Cerebellar nuclear complex (tissue), 1 donor: ENCODE results near the gene FXYD5.

Experiments used
- DNase-seq, 2 experiments: peaks; one replicate each; lab custom pipeline; 2025; lab: John Stamatoyannopoulos, UW

FXYD5 gene

DNA sequence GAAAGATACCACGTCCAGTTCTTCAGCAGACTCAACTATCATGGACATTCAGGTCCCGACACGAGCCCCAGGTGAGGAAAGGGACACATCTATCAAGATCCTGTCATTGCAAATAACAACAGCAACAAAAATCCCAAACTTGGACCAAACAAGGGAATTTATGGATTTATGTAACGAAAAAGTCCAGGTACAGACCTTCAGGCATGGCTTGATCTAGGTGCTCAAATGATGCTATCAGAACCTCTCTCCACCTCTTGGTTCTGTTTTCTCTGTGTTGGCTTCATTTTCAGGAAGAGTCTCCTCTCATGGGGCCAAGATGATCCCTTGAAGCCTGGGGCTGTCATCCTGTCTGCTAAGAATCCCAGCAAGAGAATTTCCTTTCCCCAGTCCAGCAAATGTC, 2.9 kb downstream of the FXYD5 start:
- no peak for DNase-seq

DNA sequence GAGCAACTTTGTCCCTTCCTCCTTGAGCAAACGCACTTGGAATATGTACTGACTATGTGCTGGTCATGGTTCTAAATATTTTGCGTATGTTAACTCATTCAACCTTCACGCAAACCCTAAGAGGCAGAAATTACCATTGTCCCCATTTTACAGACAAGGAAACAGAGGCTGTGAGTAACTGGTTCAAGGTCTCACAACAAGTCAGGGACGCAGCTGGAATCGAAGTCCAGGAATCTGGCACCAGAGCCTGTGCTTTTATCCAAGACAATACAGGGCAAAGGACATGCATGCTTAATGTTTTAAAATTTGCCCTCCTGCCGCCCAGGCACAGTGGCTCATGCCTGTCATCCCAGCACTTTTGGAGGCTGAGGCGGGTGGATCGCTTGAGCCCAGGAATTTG, 5.1 kb downstream of the FXYD5 start:
- no peak for DNase-seq

DNA sequence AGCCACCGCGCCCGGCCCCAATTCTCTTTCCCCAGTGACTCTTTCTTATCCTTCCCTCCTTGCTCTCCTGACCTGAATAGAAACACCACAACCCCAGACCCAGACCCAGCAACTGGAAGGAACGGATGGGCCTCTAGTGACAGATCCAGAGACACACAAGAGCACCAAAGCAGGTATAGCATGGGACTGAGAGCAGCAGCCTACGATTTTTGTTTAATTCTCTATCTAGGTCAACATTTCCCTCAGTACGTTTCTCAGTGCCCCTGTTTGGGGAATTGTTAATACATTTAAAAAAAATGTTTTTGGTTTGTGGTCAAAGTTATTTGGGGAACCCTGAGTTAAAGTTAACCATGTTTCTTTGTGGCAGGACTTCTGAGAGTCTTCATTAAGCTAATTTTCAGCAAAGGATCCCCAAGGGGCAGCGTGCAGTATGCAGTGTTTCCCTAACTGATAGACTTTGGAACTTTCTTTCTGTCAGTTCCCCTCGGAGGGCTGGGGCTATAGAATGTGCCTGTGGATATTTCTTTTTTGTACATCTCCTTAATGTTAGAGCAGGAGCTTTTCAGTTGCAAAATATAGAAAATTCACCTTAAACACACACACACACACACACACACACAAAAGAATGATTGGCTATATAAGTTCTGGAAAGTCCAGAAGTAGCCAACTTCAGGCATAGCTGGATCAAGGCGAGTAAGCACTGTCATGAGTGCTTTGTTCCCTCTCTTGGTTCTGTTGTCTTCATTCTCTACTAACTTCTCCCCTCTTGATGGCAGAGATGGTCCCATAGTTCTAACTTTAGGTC, 6.3 kb downstream of the FXYD5 start:
- DNase-seq, result no peak

DNA sequence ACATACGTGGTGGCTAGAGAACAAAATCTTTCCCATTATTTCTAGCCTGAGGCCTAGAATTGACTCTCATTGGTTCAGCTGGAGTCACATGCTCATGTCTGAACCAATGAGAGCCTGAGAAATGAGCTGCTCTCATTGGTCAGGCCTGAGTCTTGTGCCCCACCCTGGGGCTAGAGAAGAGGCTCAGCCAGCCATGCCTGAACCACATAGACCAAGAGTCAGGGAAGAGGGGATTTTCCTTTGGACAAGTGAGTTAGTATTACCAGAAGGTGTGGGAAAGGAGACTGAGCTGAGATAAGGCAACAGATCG, 6.9 kb downstream of the FXYD5 start:
- no peak for DNase-seq

DNA sequence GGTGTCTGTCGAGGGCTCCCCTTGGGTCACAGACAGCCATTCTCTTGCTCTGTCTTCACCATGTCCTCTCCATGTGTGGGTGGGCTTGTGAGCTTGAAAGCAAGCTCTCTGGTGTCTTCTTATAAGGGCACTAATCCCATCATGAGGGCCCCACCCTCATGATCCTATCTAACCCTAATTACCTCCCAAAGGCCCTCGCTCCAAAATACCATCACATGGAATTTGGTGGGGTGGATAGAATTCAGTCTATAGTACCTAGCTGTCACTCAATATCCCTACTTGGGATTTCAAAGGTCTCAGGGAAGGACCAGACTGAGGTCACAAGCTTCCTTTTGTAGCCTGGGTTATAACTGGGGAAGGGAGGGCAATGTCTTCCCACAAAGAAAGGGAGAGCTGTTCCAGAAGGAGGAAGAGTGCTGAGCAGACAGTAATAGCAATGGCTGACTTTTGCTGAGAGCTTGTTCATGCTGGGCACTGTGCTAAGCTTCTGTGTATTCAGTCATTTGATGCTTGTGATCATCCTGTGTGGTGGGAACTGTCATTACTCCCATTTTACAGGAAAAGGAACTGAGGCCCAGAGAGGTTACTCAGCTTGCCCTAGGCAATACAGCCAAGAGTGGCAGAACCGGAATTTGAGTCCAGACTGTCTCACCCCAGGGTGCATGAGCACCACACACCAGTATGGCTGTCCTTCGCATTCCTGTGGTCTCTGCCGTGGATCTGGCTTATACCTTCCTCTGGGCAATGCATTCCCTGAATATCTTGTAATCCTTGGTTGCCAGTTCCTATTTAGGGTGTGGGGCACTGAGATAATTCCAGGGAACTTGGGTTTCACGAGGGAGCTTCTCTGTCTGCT, 8.2 kb downstream of the FXYD5 start:
- no peak for DNase-seq

DNA sequence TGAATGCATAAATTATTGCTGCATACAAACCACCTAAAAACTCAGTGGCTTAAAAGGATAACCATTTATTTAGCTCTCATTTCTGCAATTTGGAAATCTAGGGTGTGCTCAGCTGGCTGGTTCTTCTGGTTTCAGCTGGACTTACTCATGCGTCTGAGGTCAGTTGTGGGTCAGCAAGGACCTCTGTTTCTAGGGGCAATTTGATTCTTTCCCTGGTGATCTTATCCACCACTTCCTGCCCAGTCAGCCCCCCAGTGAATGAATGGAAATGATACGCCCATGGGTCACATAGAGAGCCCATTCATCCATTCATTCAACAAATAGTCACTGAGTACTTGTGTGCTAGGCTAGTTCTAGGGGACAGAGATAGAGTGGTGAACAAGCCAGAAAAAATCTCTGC, 9.9 kb downstream of the FXYD5 start:
- DNase-seq, result no peak

DNA sequence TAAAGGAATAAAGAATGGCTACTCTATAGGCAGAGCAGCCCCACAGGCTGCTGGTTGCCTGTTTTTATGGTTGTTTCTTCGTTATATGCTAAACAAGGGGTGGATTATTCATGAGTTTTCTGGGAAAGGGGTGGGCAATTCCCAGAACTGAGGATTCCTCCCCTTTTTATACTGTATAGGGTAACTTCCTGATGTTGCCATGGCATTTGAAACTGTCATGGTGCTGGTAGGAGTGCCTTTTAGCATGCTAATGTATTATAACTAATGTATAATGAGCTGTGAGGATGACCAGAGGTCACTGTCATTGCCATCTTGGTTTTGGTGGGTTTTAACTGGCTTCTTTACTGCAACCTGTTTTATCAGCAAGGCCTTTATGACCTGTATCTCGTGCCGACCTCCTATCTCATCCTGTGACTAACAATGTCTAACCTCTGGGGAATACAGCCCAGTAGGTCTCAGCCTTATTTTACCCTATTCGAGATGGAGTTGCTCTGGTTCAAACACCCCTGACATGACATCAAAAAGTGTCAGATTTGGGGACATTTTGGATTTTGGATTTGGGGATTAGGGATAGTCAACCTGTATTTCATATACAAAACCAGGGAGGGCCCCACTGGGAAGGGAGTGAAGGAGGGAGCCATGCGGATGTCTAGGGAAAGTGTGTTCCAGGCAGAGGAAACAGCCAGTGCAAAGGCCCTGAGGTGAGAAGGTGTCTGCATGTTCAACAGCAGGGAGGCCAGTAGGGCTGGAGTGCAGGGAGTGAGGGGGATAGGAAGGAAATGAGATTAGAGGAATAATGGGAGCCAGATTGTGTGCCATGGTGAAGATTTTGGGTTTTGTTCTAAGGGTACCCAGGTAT, 10.9 kb downstream of the FXYD5 start:
- DNase-seq, result no peak

DNA sequence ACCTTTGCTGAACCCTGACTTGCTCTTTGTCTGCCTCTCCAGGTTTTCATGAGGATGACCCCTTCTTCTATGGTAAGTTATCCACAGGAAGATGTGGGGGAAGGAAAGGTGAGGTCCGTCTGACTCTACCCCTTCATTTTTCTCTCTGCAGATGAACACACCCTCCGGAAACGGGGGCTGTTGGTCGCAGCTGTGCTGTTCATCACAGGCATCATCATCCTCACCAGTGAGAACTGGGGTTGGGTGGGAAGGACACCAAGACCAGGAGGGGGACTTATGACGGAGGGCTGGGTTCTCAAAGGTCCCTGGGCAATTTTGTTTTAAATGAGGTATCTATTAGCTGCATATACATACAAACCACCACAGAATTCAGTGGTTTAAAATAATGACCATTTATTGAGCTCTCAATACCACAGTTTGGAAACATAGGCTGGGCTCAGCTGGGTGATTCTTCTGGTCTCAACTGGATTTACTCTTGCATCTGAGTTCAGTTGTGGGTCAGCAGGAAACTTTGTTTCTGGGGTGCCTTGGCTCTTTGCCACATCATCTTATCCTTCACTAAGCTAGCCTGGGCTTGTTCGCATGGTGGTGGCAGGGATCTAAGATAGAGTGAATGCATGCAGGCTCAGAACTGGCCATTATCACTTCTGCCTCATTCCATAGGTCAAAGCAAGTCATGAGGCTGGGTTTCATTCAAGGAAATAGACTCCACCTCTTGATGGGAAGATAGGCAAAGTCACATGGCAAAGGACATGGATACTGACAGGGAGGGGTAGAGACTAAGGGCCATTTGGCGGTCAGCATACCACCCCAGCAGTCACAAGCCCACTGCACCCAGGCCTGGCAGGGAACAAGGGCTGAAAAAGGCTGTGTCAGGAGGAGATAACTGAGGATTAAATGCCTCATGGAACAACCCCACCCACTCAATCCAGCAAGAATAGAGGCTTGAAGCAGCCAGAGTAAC, 11.8 kb downstream of the FXYD5 start:
- no peak for DNase-seq

DNA sequence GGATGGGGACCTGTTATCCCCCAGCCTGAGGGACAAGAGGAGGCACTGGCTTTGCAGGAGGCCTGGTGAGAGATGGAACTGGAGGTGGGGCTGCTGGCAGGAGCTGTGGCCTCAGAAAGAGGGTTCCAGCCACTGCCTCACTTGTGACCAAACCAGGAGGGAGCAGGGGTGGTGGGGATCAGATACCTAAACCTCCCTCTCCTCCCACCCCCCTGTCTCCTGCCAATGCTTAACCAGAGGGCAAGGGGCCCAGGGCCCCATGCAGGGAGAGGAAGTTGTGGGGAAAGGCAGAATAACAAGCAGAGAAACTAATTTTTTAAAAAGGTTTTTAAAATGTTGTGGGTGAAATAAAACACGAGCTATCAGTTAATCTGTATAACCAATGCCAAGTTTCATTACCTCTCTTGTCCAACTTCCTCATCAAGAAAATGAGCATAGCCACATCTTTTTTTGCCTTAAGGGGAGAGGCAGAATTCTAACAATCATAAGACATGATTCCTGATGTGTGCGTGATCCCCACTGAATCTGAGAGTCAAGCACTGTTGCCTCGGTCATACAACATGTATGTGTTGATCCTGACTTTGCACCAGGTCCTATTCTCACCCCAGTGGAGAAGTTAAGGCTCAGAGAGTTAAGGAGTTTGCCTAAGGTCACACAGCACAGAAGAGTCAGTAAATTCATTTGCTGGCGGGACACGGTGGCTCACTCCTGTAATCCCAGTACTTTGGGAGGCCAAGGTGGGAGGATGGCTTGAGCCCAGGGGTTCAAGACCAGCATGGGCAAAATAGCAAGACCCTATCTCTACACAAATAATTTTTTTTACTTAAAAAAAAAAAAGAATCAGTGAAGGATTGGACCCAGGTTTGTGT, 12.9 kb downstream of the FXYD5 start:
- no peak for DNase-seq

DNA sequence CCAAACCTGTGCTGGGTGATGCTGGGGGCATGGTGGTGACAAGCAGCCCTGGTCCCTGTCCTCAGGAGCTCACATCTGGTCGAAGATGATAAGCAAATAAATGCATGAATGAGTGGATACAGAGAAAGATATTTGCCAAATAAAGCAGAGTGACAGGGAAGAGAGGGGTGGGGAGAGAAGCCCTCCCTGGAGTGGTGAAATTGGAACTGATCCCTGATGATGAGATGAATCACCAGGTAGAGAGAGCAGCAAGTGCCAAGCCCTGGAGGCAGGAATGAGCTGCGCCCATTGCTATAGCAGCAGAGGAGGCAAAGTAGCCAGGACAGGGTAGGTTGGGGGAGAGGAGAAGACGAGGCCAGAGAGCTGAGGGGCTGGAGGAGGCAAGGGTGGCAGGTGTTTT, 13.7 kb downstream of the FXYD5 start:
- DNase-seq, result no peak

DNA sequence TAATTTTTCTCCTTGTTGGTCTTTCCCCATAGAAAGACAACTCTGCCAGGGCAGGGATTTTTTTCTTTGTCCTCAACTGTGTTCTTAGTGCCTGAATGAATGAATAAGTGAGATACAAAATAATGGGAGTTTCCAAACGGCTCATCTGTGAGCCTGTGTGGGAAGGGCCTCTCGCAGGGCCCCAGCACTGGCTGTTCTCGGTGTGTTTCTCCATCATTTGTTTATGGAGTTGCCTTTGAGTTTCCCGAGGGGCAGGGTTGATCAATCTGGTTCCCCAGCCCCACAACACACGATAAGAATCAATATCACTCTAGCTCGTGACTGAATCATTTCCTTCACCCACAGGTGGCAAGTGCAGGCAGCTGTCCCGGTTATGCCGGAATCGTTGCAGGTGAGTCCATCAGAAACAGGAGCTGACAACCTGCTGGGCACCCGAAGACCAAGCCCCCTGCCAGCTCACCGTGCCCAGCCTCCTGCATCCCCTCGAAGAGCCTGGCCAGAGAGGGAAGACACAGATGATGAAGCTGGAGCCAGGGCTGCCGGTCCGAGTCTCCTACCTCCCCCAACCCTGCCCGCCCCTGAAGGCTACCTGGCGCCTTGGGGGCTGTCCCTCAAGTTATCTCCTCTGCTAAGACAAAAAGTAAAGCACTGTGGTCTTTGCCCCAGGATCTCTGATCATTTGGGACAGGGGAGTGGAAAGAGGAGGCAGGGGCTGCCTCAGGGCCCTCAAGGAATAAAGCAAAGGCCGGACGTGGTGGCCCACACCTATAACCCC, 14.9 kb downstream of the FXYD5 start:
- DNase-seq, result no peak

DNA sequence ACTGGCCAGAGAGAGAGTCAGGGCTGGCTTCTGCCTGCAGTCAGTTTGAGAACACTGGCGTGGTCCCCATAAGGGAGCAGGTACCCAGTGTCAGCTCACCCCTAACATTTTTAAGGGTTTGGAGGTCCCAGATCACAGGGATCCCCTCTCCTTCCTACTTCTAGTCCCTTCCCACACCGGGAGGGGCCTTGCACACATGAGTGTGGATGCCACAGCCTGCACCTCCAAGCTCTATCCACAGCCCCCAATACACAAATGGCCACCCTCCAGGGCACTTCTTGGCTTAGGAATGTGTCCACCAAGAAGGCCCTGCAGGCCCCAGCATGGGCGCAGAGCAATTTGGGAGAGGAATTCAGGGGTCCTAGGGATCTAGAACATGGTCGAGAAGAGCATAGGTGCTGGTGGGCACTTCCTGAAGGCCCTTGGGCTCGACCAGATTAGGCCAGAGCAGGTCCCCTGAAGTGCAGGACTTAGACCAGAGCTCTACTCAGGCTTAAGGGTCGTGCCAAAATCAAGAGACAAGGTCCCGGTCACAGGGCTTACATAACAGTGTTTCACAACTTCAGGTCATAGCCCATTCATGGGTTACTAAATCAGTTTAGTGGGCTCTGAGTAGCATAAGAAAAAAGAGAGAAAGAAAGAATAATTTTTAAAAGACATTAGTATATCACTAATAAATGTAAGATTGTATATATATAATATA, 16.0 kb downstream of the FXYD5 start:
- DNase-seq, result no peak

DNA sequence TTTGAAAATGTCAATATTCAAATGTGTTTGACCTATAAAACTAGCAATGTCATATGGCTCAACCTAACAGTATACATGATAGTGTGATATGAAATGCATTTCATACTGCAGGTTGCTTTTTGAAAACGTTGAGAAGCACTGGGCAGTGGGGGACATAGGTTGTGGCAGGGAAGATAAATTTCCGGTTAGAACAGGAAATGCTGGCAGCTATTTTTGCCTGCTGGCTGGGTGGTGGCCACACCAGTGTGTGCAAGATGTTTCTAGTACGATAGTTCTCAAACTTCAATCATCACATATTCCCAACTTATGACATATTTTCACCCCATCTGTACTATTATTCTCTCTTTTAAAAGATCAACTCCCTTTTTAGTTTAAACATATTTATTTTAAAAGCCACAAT, 17.2 kb downstream of the FXYD5 start:
- no peak for DNase-seq

DNA sequence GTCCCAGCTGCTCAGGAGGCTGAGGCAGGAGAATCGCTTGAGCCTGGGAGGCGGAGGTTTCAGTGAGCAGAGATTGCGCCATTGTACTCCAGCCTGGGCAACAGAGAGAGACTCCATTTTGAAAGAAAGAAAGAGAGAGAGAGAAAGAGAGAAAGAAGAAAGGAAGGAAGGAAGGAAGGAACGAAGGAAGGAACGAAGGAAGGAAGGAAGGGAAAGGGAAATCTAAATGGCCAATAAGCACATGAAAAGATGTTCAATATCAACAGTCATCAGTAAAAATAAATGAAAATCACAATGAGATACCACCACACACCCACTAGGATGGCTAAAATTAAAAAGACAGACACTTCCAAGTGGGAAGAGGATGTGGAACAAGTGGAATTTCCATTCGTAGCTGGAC, 19.7 kb downstream of the FXYD5 start:
- no peak for DNase-seq

DNA sequence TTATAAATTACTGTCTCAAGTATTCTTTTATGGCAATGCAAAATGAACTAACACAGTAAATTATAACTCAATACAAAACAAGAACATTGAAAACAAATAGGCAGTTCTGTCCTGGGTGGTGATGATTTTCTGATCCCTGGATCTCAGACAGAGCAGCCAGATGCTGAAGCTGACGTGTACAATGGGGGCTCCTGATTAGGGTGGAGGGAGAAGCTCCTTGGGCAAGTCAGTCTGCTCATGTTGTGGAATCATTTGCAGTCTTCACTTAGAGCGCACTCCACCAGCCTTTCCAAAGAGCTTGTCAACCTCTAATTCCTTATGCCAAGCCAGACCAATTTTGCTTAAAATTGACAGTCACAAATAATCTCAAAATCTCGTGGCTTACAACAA, 21.6 kb downstream of the FXYD5 start:
- no peak for DNase-seq

DNA sequence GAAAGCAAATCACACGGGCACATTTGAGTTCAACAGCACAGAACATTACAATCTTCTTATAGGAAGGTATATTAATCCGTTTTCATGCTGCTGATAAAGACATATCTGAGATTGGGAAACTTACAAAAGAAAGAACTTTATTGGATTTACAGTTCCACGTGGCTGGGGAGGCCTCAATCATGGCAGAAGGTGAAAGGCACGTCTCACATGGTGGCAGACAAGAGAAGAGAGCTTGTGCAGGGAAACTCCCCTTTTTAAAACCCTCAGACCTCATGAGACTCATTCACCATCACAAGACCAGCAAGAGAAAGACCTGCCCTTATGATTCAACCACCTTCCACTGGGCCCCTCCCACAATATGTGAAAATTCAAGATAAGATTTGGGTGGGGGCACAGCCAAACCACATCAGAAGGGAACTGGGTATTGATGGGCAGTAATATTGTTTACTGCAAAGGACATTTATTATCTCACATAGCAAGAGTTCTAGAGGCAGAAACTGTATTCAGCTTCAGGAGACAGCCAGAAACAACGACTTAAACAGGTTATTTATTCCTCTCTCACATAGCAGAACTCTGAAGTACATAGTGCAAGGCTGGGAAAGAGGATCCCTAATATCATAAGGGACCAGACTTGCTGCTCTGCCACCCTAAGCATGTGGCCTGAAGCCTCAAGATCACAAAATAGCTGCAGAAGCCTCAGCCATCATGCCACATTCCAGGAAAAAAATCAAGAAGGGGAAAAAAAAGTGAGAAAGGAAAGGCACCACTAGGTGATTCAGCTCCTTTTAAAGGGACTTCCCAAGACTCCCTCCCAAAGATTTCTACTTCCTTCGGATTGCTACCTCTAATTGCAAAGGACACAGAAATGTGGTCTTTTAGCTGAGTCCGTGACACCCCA, 23.1 kb downstream of the FXYD5 start:
- no peak for DNase-seq

DNA sequence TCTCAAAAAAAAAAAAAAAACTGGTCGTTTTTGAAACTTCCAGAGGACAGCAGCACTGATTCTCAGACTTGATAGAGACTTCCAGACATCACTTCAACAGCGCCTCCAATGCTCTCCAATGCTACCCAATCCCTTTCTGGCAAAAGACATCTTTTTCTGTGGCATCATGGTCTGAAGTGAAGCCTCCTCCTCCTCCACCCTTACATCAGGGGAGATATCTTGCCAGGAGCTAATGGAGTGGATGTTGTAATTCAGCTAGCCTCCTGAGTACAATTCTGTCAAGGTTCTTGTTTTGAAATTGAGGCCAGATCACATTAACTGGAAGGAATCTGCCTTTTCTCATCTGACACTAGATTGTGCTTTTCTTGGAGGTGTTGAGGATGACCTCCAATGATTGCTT, 24.2 kb downstream of the FXYD5 start:
- DNase-seq, result no peak

DNA sequence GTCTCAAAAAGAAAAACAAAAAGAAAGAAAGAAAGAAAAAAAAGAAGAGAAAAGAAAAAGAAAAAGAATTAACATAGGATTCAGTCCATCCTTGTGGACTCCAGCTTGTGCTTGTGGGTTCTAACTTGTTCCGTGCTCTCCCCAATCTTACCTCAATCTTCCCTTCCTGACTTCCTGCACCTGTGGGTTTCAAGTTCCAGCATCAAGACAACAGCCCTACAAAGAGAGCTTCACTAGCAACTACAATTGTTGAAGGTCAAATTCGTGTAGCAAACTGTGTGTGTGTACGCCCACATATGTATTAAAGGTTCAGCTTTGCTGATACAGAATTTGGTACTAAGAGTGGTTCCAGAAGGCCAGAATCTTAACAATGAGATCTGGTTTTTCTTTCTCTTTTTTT, 25.3 kb downstream of the FXYD5 start:
- DNase-seq, result no peak
